Caco-2 (cell line): ENCODE measurements around the gene GTF3C6. TPM values are rescaled to one million over a fixed set of nuclear protein-coding genes. Genes with fewer than 3 reads are reported as not detected.

Experiments
- BruUV-seq: library from RNA; stranded (reverse); fragments of 400-500 nt; replicated peaks from 2 replicates; lab custom pipeline; 2021; lab: Mats Ljungman, UMichigan
- CTCF ChIA-PET: fragments of 300-600 bp; sonication (Branson Sonifier 250); formaldehyde crosslinking; loops from one replicate; lab custom pipeline; 2022; ENCODE audit warnings: antibody characterized with exemption; lab: Charles Lee
- POLR2A ChIA-PET: fragments of 300-600 bp; sonication (Branson Sonifier 250); formaldehyde crosslinking; loops from one replicate; lab custom pipeline; 2022; ENCODE audit warnings: antibody characterized with exemption; lab: Charles Lee
- DNase-seq, 2 experiments: peaks; one replicate each; pipeline versions ENCODE4 v3.0.0 to v3.0.0-alpha.2; 2020 to 2022
- H3K27me3 ChIP-seq: replicated peaks from 2 replicates; pipeline ENCODE4 v1.6.0; 2011; ENCODE audit warnings: low read length; ENCODE audit not compliant: control insufficient read depth, insufficient read depth
- H3K36me3 ChIP-seq: 2 replicates; pipeline ENCODE4 v1.5.1; 2011; ENCODE audit warnings: low read length; ENCODE audit not compliant: control insufficient read depth, insufficient read depth
- H3K4me1 ChIP-seq: fragments of 250-450 bp; sonication (Bioruptor Pico); 2 replicates; pipeline ENCODE4 v1.5.1; 2020; ENCODE audit warnings: mild to moderate bottlenecking
- H3K4me3 ChIP-seq: 2 replicates; pipeline ENCODE4 v1.5.1; 2011; ENCODE audit warnings: low read depth, mild to moderate bottlenecking, control low read depth, low read length
- H3K9me3 ChIP-seq: fragments of 250-450 bp; sonication (Bioruptor Pico); 2 replicates; pipeline ENCODE4 v1.5.1; 2020; ENCODE audit warnings: mild to moderate bottlenecking, moderate library complexity
- H3K27ac Mint-ChIP-seq: one replicate; pipeline ENCODE4 v1.8.0; 2022; ENCODE audit warnings: mixed read lengths; ENCODE audit not compliant: unreplicated experiment
- H3K27me3 Mint-ChIP-seq: one replicate; pipeline ENCODE4 v1.8.0; 2022; ENCODE audit warnings: mixed read lengths; ENCODE audit not compliant: insufficient read depth, unreplicated experiment
- H3K36me3 Mint-ChIP-seq: one replicate; pipeline ENCODE4 v1.8.0; 2022; ENCODE audit warnings: mild to moderate bottlenecking, mixed read lengths; ENCODE audit not compliant: insufficient read depth, unreplicated experiment
- H3K4me1 Mint-ChIP-seq: one replicate; pipeline ENCODE4 v1.8.0; 2022; ENCODE audit warnings: low read depth, mixed read lengths; ENCODE audit not compliant: unreplicated experiment
- H3K4me3 Mint-ChIP-seq: one replicate; pipeline ENCODE4 v1.8.0; 2022; ENCODE audit warnings: mild to moderate bottlenecking, moderate library complexity, mixed read lengths; ENCODE audit not compliant: unreplicated experiment
- H3K9me3 Mint-ChIP-seq: one replicate; pipeline ENCODE4 v1.8.0; 2022; ENCODE audit warnings: mixed read lengths; ENCODE audit not compliant: unreplicated experiment
- CTCF ChIP-seq, 2 experiments: fragments of 200-600 bp in 1 of 2; IDR thresholded peaks; 1 replicate in 1 of 2; 2 replicates in 1 of 2; pipeline versions ENCODE4 v1.5.1 to v1.8.0; 2011 to 2022; ENCODE audit warnings: antibody characterized with exemption in 1 of 2, control low read depth in 1 of 2, inconsistent platforms in 1 of 2, low read depth in 1 of 2, low read length in 1 of 2, mild to moderate bottlenecking in 1 of 2, moderate library complexity in 1 of 2; ENCODE audit not compliant: insufficient read depth in 1 of 2, severe bottlenecking in 1 of 2, unreplicated experiment in 1 of 2
- intact Hi-C: fragments of 100-400 bp; cut with micrococcal nuclease; formaldehyde crosslinking; loops from one replicate; pipeline ENCODE4 v1.10.0; 2022; ENCODE audit not compliant: unreplicated experiment
- total RNA-seq: library from RNA; stranded (reverse); gene quantifications from 2 replicates; pipeline ENCODE4 v1.2.3, GENCODE V29; 2022

The GTF3C6 gene
- total RNA-seq, 1 experiment from 2014 or later = 114 TPM

- BruUV-seq = no TSS peak
- CTCF ChIA-PET = interaction anchor here (0.7 kb wide), 1 partner anchor 409 kb away, joined by 4 read pairs; no protein-coding TSS in a partner anchor
- no peaks in the 10 kb centered on the region for H3K9me3 Mint-ChIP-seq
Observed at GRCh38 chr6:110976575-110976974, 18.1 kb downstream of the GTF3C6 start.

GRCh38 chr6:110979565-110980101 lies 21.1 kb downstream of the GTF3C6 start:
- no peaks in the 10 kb centered on the region for H3K36me3 ChIP-seq
- peaks cover 12% of the 10 kb centered on the region for H3K4me1 Mint-ChIP-seq
- POLR2A ChIA-PET = no interaction called here
- no peak overlapping the region for H3K4me3 ChIP-seq
- BruUV-seq = no TSS peak
- CTCF ChIA-PET = no interaction called here
- H3K4me3 Mint-ChIP-seq = no peak overlapping the region
- peaks cover 18% of the 10 kb centered on the region for H3K36me3 Mint-ChIP-seq
- no peaks in the 10 kb centered on the region for H3K9me3 ChIP-seq
- H3K27ac Mint-ChIP-seq = no peak overlapping the region
- intact Hi-C loops = loop anchor here (2.0 to 5.0 kb wide), 2 partner anchors 21 to 162 kb away; partner anchors contain the start of genes CDK19 and GTF3C6
- H3K27me3 ChIP-seq = no peaks in the 10 kb centered on the region
- H3K4me1 ChIP-seq = no peaks in the 10 kb centered on the region
- no peaks in the 10 kb centered on the region for H3K9me3 Mint-ChIP-seq
- no peak for DNase-seq
- TF ChIP-seq CTCF (IDR thresholded peaks at IDR 0.05; ENCODE audit: insufficient read depth in 1 of 2, low read depth in 1 of 2, low read length in 1 of 2, severe bottlenecking in 1 of 2, unreplicated experiment in 1 of 2) = no peak
- H3K27me3 Mint-ChIP-seq = no peaks in the 10 kb centered on the region

More at GRCh38 chr6:110976575-110976974, 18.1 kb downstream of the GTF3C6 start:
- intact Hi-C loops = no loop called here
- no peak overlapping the region for H3K4me3 ChIP-seq
- Mint-ChIP-seq H3K4me3 (no peak overlapping the region), H3K36me3 (peaks cover 6% of the 10 kb centered on the region), H3K4me1 (no peaks in the 10 kb centered on the region), H3K27ac (no peak overlapping the region), H3K27me3 (no peaks in the 10 kb centered on the region)
- no peaks in the 10 kb centered on the region for H3K4me1 ChIP-seq
- no peak for TF ChIP-seq CTCF (IDR thresholded peaks at IDR 0.05; ENCODE audit: insufficient read depth in 1 of 2, low read depth in 1 of 2, low read length in 1 of 2, severe bottlenecking in 1 of 2, unreplicated experiment in 1 of 2)
- no peaks in the 10 kb centered on the region for H3K9me3 ChIP-seq
- POLR2A ChIA-PET = no interaction called here
- no peak for DNase-seq
- no peaks in the 10 kb centered on the region; the same call in 1 of the 2 replicates for H3K36me3 ChIP-seq
- H3K27me3 ChIP-seq = no peaks in the 10 kb centered on the region

GRCh38 chr6:110980227-110980626 lies 21.7 kb downstream of the GTF3C6 start:
- no peaks in the 10 kb centered on the region for H3K9me3 Mint-ChIP-seq
- H3K27me3 ChIP-seq = no peaks in the 10 kb centered on the region
- H3K27ac Mint-ChIP-seq = no peak overlapping the region
- intact Hi-C loops = loop anchor here (2.0 to 5.0 kb wide), 2 partner anchors 21 to 163 kb away; partner anchors contain the start of genes CDK19 and GTF3C6
- no peak for DNase-seq
- H3K27me3 Mint-ChIP-seq = no peaks in the 10 kb centered on the region
- ChIA-PET CTCF (no interaction called here), POLR2A (no interaction called here)
- TF ChIP-seq CTCF (IDR thresholded peaks at IDR 0.05; ENCODE audit: insufficient read depth in 1 of 2, low read depth in 1 of 2, low read length in 1 of 2, severe bottlenecking in 1 of 2, unreplicated experiment in 1 of 2) = no peak
- peaks cover 19% of the 10 kb centered on the region for H3K36me3 Mint-ChIP-seq
- no peaks in the 10 kb centered on the region for H3K4me1 ChIP-seq
- no peak overlapping the region for H3K4me3 ChIP-seq
- peak overlapping the region; percentile 95 for H3K4me3 Mint-ChIP-seq
- no peaks in the 10 kb centered on the region for H3K9me3 ChIP-seq
- H3K36me3 ChIP-seq = no peaks in the 10 kb centered on the region
- BruUV-seq = no TSS peak
- peaks cover 12% of the 10 kb centered on the region for H3K4me1 Mint-ChIP-seq
